GM11168 (cell line): ENCODE data around the gene P2RX5.

Experiments used
- in situ Hi-C: fragments of 300-500 bp; cut with MboI; formaldehyde crosslinking; loops from one replicate; pipeline ENCODE4 v1.12.0; 2022; ENCODE audit warnings: low sequenced_read_pairs; ENCODE audit not compliant: unreplicated experiment

The P2RX5 gene

GRCh38 chr17:3685174-3685573 is 10.8 kb downstream of the P2RX5 start:
- in situ Hi-C loops = loop anchor here (10.0 kb wide), 1 partner anchor 50 kb away; no protein-coding TSS in a partner anchor

- in situ Hi-C loops = loop anchor here (10.0 kb wide), 1 partner anchor 52 kb away; no protein-coding TSS in a partner anchor
Observed at GRCh38 chr17:3683054-3683511, 12.9 kb downstream of the P2RX5 start.

GRCh38 chr17:3682033-3682432 is 13.9 kb downstream of the P2RX5 start:
- in situ Hi-C loops = loop anchor here (10.0 kb wide), 1 partner anchor 53 kb away; no protein-coding TSS in a partner anchor

- in situ Hi-C loops = loop anchor here (10.0 kb wide), 1 partner anchor 53 kb away; no protein-coding TSS in a partner anchor
Observed at GRCh38 chr17:3681565-3681964, 14.4 kb downstream of the P2RX5 start.

- in situ Hi-C loops = loop anchor here (10.0 kb wide), 1 partner anchor 54 kb away; no protein-coding TSS in a partner anchor
Observed at GRCh38 chr17:3681057-3681456, 14.9 kb downstream of the P2RX5 start.

- in situ Hi-C loops = loop anchor here (10.0 kb wide), 1 partner anchor 55 kb away; no protein-coding TSS in a partner anchor
Observed at GRCh38 chr17:3679531-3680126, 16.3 kb downstream of the P2RX5 start.

- in situ Hi-C loops = no loop called here
Observed at GRCh38 chr17:3678821-3679530, 17.0 kb downstream of the P2RX5 start.

- in situ Hi-C loops = no loop called here
Observed at GRCh38 chr17:3678095-3678820, 17.7 kb downstream of the P2RX5 start.

GRCh38 chr17:3675886-3676285 is 20.1 kb downstream of the P2RX5 start:
- in situ Hi-C loops = no loop called here

- in situ Hi-C loops = loop anchor here (25.0 kb wide), 1 partner anchor 635 kb away; no protein-coding TSS in a partner anchor
Observed at GRCh38 chr17:3672571-3672970, 23.4 kb downstream of the P2RX5 start.

- in situ Hi-C loops = loop anchor here (10.0 to 25.0 kb wide), 2 partner anchors 155 to 632 kb away; no protein-coding TSS in a partner anchor
Observed at GRCh38 chr17:3669548-3669947, 26.4 kb downstream of the P2RX5 start.

GRCh38 chr17:3669085-3669347 is 26.9 kb downstream of the P2RX5 start:
- in situ Hi-C loops = loop anchor here (10.0 to 25.0 kb wide), 2 partner anchors 156 to 632 kb away; no protein-coding TSS in a partner anchor

GRCh38 chr17:3668279-3669084 is 27.5 kb downstream of the P2RX5 start, which contains the start of the genes EMC6 and TAX1BP3:
EMC6 (plus strand) TSS chr17:3668812; CDS start chr17:3669147, 335 bp downstream.
TAX1BP3 (minus strand) TSS chr17:3668578; CDS start chr17:3668526, 52 bp downstream.
- in situ Hi-C loops = loop anchor here (10.0 to 25.0 kb wide), 2 partner anchors 156 to 631 kb away; no protein-coding TSS in a partner anchor

- in situ Hi-C loops = loop anchor here (10.0 to 25.0 kb wide), 2 partner anchors 157 to 630 kb away; no protein-coding TSS in a partner anchor
Observed at GRCh38 chr17:3667366-3668278, 28.3 kb downstream of the P2RX5 start.

- in situ Hi-C loops = loop anchor here (10.0 to 25.0 kb wide), 2 partner anchors 158 to 629 kb away; no protein-coding TSS in a partner anchor
Observed at GRCh38 chr17:3666516-3666915, 29.4 kb downstream of the P2RX5 start.

GRCh38 chr17:3665834-3666233 is 30.1 kb downstream of the P2RX5 start:
- in situ Hi-C loops = loop anchor here (10.0 to 25.0 kb wide), 2 partner anchors 159 to 629 kb away; no protein-coding TSS in a partner anchor

- in situ Hi-C loops = loop anchor here (10.0 to 25.0 kb wide), 2 partner anchors 161 to 626 kb away; no protein-coding TSS in a partner anchor
Observed at GRCh38 chr17:3663102-3664011, 32.6 kb downstream of the P2RX5 start.
